PC-3 (cell line): ENCODE measurements around the gene TLN1.

Source experiments
- EZH2 ChIP-seq: fragments of 300-600 bp; sonication (generic); IDR thresholded peaks from one replicate; pipeline ENCODE4 v1.6.1; 2017; ENCODE audit warnings: antibody characterized with exemption, mild to moderate bottlenecking, low read length; ENCODE audit not compliant: unreplicated experiment
- TF ChIP-seq, protein P1 (sequence below): fragments of 300-600 bp; sonication (generic); conservative IDR thresholded peaks from 2 replicates; pipeline ENCODE4 v1.5.1; 2017; ENCODE audit warnings: antibody characterized with exemption, low read depth, mild to moderate bottlenecking, low read length

DNA sequence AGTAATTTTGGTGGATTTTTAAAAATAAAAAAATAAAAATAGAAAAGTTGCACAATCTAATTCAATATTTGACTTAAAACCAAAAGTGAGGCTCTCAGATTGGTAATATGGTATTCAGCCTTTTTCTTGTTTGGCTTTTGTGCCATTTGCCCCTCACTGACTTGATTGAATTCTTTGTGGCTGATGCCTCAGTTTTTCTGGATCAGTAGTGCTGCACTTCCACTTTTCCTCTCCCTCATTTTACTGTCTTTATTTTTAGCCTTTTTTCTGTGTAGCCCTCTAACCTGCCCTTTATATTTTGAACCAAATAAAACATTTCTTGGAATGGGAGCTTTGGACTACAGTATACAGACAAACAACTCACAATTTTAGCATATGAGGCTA, 25.9 kb upstream of the TLN1 start:
- TF ChIP-seq, protein P1, sequence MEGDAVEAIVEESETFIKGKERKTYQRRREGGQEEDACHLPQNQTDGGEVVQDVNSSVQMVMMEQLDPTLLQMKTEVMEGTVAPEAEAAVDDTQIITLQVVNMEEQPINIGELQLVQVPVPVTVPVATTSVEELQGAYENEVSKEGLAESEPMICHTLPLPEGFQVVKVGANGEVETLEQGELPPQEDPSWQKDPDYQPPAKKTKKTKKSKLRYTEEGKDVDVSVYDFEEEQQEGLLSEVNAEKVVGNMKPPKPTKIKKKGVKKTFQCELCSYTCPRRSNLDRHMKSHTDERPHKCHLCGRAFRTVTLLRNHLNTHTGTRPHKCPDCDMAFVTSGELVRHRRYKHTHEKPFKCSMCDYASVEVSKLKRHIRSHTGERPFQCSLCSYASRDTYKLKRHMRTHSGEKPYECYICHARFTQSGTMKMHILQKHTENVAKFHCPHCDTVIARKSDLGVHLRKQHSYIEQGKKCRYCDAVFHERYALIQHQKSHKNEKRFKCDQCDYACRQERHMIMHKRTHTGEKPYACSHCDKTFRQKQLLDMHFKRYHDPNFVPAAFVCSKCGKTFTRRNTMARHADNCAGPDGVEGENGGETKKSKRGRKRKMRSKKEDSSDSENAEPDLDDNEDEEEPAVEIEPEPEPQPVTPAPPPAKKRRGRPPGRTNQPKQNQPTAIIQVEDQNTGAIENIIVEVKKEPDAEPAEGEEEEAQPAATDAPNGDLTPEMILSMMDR, result no peak
- no peak for TF ChIP-seq EZH2
